Thoracic aorta (tissue), 2 donors: ENCODE data around the gene CATSPER1. TPM values are rescaled to one million over a fixed set of nuclear protein-coding genes. Genes with fewer than 3 reads are reported as not detected.
"Not testable (repeated sequence)": the region's sequence is repeated elsewhere in the genome, so short reads cannot be mapped to it uniquely, and the experiment has no call there.

ENCODE experiments used
- ATAC-seq: fragments of 150-250 bp; one replicate; pipeline ENCODE4 v1.8.0; 2017; ENCODE audit warnings: low read depth; ENCODE audit not compliant: insufficient number of reproducible peaks, low FRiP score
- DNase-seq: peaks from one replicate; pipeline ENCODE4 v3.0.0-alpha.2; 2020; ENCODE audit warnings: low spot score
- H3K27ac ChIP-seq, 2 donors: fragments of 200-600 bp; sonication (generic); 1 replicate in 1 of 2; 2 replicates in 1 of 2; pipeline ENCODE4 v1.5.1; 2016; ENCODE audit warnings: mild to moderate bottlenecking in 2 of 2, moderate library complexity in 2 of 2
- H3K27me3 ChIP-seq: fragments of 200-600 bp; sonication (generic); replicated peaks from 2 replicates; pipeline ENCODE4 v1.6.0; 2016; ENCODE audit warnings: mild to moderate bottlenecking; ENCODE audit not compliant: insufficient read depth
- H3K36me3 ChIP-seq: fragments of 200-600 bp; sonication (generic); one replicate; pipeline ENCODE4 v1.5.1; 2016
- H3K4me1 ChIP-seq, 2 donors: fragments of 200-600 bp; sonication (generic); 1 replicate in 1 of 2; 2 replicates in 1 of 2; pipeline versions ENCODE4 v1.5.1 to v1.6.0; 2016; ENCODE audit warnings: low read depth in 2 of 2, mild to moderate bottlenecking in 1 of 2; ENCODE audit not compliant: control insufficient read depth in 1 of 2
- H3K4me3 ChIP-seq: fragments of 200-600 bp; sonication (generic); 2 replicates; pipeline ENCODE4 v1.5.1; 2016; ENCODE audit warnings: mild to moderate bottlenecking
- H3K9me3 ChIP-seq: fragments of 200-600 bp; sonication (generic); 2 replicates; pipeline ENCODE4 v1.5.1; 2016
- total RNA-seq, 2 donors: library from RNA; depleted of rRNA; stranded (reverse); fragments of >200 nt; gene quantifications; one replicate each; pipeline versions ENCODE4 v1.1.0 to v1.2.3, GENCODE V29; 2016
- TF ChIP-seq, protein P1 (sequence below): fragments of 200-600 bp; sonication (generic); IDR thresholded peaks from one replicate; pipeline ENCODE4 v1.5.1; 2019; ENCODE audit warnings: antibody characterized with exemption

Gene CATSPER1
- total RNA-seq, 2 donors from 2014 or later: not detected

DNA sequence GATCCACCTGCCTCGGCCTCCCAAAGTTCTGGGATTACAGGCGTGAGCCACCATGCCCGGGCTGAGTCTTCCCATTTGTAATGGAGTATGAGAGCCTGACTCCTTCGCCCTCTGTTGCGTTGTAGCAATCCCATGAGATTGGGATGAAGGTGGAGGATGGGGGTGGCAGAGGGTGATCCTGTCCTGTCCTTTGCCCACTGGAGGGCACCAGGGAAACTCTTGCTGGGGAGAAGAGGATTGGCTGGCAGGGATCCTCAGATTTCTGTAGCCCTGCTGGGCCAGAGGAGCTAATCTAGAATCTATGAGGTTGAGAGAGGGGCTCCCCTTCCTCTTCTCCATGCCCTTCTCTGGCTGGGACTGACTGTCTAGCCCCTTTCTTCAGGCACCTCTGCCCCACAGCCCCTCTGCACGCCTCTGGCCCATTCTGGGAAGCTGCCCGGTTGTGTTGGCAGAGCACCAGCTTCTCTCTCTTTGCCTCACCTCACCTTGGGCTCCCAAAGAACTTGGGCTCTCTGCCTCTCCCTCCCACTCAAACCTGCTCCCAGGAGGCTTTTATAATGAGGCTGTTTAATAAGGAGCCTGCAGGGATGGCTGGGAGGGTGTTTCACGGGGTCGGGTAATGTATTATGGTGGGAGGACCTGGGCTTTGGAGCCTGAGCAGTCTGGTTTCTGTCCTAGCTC is 9.5 kb upstream of the CATSPER1 start:
- DNase-seq (no peak), ATAC-seq (no peak)
- Histone ChIP-seq H3K4me1 (no peaks in the 10 kb centered on the region), H3K9me3 (no peaks in the 10 kb centered on the region), H3K27me3 (no peaks in the 10 kb centered on the region), H3K4me3 (no peak overlapping the region), H3K36me3 (no peaks in the 10 kb centered on the region), H3K27ac (no peak overlapping the region)
- TF ChIP-seq, protein P1, sequence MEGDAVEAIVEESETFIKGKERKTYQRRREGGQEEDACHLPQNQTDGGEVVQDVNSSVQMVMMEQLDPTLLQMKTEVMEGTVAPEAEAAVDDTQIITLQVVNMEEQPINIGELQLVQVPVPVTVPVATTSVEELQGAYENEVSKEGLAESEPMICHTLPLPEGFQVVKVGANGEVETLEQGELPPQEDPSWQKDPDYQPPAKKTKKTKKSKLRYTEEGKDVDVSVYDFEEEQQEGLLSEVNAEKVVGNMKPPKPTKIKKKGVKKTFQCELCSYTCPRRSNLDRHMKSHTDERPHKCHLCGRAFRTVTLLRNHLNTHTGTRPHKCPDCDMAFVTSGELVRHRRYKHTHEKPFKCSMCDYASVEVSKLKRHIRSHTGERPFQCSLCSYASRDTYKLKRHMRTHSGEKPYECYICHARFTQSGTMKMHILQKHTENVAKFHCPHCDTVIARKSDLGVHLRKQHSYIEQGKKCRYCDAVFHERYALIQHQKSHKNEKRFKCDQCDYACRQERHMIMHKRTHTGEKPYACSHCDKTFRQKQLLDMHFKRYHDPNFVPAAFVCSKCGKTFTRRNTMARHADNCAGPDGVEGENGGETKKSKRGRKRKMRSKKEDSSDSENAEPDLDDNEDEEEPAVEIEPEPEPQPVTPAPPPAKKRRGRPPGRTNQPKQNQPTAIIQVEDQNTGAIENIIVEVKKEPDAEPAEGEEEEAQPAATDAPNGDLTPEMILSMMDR: no peak

GRCh38 chr11:66032957-66033735 is 6.9 kb upstream of the CATSPER1 start:
- Histone ChIP-seq H3K4me3 (no peak overlapping the region), H3K27ac (no peak overlapping the region), H3K36me3 (no peaks in the 10 kb centered on the region), H3K4me1 (no peaks in the 10 kb centered on the region), H3K9me3 (no peaks in the 10 kb centered on the region), H3K27me3 (no peaks in the 10 kb centered on the region)
- ATAC-seq (no peak), DNase-seq (no peak)
- TF ChIP-seq, protein P1: no peak

- H3K4me1 ChIP-seq: peaks cover 15 to 27% of the 10 kb centered on the region in 2 donors
- not testable (repeated sequence) for H3K27ac ChIP-seq, H3K36me3 ChIP-seq, H3K4me3 ChIP-seq, ATAC-seq, DNase-seq, H3K9me3 ChIP-seq, H3K27me3 ChIP-seq
Measured at GRCh38 chr11:66023186-66023440, 3.2 kb downstream of the CATSPER1 start.

- TF ChIP-seq, protein P1: peak; percentile 99
- Histone ChIP-seq H3K27me3 (no peaks in the 10 kb centered on the region), H3K9me3 (no peaks in the 10 kb centered on the region), H3K27ac (peak overlapping the region in 1 of 2 donors; percentile 82), H3K4me1 (peaks cover 15 to 27% of the 10 kb centered on the region in 2 donors), H3K4me3 (peak overlapping the region; percentile 61), H3K36me3 (no peaks in the 10 kb centered on the region)
- DNase-seq: no peak
- ATAC-seq: no peak
Measured at GRCh38 chr11:66022401-66023185, 3.7 kb downstream of the CATSPER1 start.

DNA sequence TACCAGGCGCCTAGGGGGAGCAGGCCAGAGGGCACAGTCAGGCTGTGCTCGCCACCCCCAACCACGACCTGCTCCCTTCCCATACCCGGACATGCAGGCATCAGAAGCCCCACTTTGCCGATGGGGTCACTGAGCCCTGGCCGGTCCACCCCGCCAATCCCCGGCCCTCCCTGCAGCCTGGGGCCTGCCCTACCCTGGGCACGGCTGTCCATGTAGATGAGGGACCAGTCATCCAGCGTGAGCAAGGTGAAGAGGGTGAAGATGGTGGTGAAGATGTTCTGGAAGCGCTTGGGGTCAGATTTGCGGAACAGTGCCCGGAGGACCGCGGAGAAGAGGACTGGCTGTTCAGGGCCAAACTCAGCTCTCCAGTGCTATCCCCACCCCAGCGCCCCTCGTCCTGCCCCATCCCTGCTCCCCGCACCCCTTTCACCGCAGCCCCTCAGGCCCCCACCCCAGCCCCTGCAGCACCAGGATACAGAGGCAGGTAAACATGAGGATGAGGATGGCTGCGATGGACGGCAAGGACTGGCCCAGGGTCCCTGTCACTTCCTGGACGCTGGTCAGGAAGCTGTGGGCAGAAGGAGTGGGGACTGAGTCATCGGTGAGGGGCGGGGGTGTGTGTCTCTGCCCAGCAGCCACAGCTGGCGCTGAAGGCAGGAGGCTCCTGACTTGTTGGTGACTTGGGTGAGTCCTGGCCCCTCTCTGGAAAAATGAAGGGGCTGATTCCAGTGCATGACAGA is 5.5 kb downstream of the CATSPER1 start:
- peaks cover 27 to 38% of the 10 kb centered on the region in 2 donors for H3K4me1 ChIP-seq
- peak overlapping the region; percentile 60 to 82 for H3K27ac ChIP-seq
- TF ChIP-seq, protein P1: no peak
- no peak for DNase-seq
- H3K4me3 ChIP-seq: peak overlapping the region; percentile 27
- no peaks in the 10 kb centered on the region for H3K27me3 ChIP-seq
- no peak for ATAC-seq
- H3K36me3 ChIP-seq: no peaks in the 10 kb centered on the region
- H3K9me3 ChIP-seq: no peaks in the 10 kb centered on the region
